Esophagus muscularis mucosa (tissue), 4 donors: ENCODE data around the gene RGS7BP.

ENCODE experiments used
- CTCF ChIP-seq, 3 experiments: fragments of 200-600 bp in 2 of 3; fragments of 450-650 bp in 1 of 3; sonication (generic) in 2 of 3; IDR thresholded peaks; one replicate each; pipeline ENCODE4 v1.5.1; 2017 to 2019; ENCODE audit warnings: antibody characterized with exemption in 3 of 3, mild to moderate bottlenecking in 2 of 3, moderate library complexity in 1 of 3
- EP300 ChIP-seq: sonication (generic); formaldehyde crosslinking; IDR thresholded peaks from one replicate; pipeline ENCODE4 v1.6.1; 2017; ENCODE audit warnings: antibody characterized with exemption
- POLR2A ChIP-seq: fragments of 450-650 bp; IDR thresholded peaks from one replicate; pipeline ENCODE4 v1.6.1; 2017; ENCODE audit warnings: antibody characterized with exemption, moderate library complexity, mild to moderate bottlenecking, low read depth

DNA sequence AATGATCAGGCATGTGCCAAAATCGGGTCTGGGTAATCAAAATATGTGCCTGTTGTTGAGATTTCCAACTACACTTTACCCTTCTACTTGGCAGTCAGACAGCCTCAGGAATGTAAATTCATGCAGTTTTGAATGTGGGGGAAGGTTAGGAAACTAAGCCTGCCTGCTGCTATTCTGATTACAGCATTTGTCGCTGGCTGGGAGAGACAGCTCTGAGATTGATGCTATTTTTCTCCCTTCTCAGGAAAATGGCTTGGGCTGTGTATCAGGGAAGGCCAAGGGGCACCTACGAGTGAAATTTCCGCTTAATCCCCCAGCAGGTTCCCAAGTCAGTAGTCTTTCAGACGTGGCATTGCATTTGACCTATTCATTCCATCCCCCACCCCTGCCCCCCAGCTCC, 3.6 kb upstream of the RGS7BP start:
- TF ChIP-seq CTCF (IDR thresholded peaks at IDR 0.05) = no peak
- TF ChIP-seq EP300 = no peak
- TF ChIP-seq POLR2A = no peak
